Lower lobe of right lung (tissue), 2 donors: ENCODE measurements around the gene KCNQ4. TPM values are rescaled to one million over a fixed set of nuclear protein-coding genes. Genes with fewer than 3 reads are reported as not detected.

Experiments
- ATAC-seq, 2 donors: fragments of 200-7000 bp; cut with Tn5 transposase; one replicate each; pipeline ENCODE4 v1.9.1; 2020 to 2022; ENCODE audit warnings: mild to moderate bottlenecking in 2 of 2, moderate library complexity in 2 of 2
- DNase-seq: peaks from one replicate; pipeline ENCODE4 v3.0.0-alpha.2; 2020
- H3K27ac ChIP-seq: fragments of 200-600 bp; one replicate; pipeline ENCODE4 v1.8.0; 2022
- H3K27me3 ChIP-seq: fragments of 200-600 bp; one replicate; pipeline ENCODE4 v1.8.0; 2022; ENCODE audit warnings: low read depth
- H3K36me3 ChIP-seq: fragments of 200-600 bp; one replicate; pipeline ENCODE4 v1.8.0; 2022; ENCODE audit warnings: mild to moderate bottlenecking
- H3K4me1 ChIP-seq: fragments of 200-600 bp; one replicate; pipeline ENCODE4 v1.8.0; 2022
- H3K4me3 ChIP-seq: fragments of 200-600 bp; one replicate; pipeline ENCODE4 v1.8.0; 2022; ENCODE audit warnings: mild to moderate bottlenecking
- H3K9me3 ChIP-seq: fragments of 200-600 bp; one replicate; pipeline ENCODE4 v1.8.0; 2022
- CTCF ChIP-seq: fragments of 200-600 bp; IDR thresholded peaks from one replicate; pipeline ENCODE4 v1.8.0; 2022; ENCODE audit warnings: antibody characterized with exemption, mild to moderate bottlenecking
- intact Hi-C: fragments of 100-400 bp; cut with DNase I; formaldehyde crosslinking; loops from one replicate; pipeline ENCODE4 v1.11.0; 2022
- total RNA-seq: library from RNA; stranded (reverse); fragmentation: NEBNext Ultra II Directional; extraction: Animal tissue kit (Norgen Biotek cat#: 25700); gene quantifications from one replicate; pipeline ENCODE4 v1.2.1, GENCODE V29; 2021
- donor health status: DM: no; HTN: yes; CAD: no; lungs with severe emphysema.

The KCNQ4 gene
- total RNA-seq, 1 donor from 2014 or later, result 0.89 TPM

DNA sequence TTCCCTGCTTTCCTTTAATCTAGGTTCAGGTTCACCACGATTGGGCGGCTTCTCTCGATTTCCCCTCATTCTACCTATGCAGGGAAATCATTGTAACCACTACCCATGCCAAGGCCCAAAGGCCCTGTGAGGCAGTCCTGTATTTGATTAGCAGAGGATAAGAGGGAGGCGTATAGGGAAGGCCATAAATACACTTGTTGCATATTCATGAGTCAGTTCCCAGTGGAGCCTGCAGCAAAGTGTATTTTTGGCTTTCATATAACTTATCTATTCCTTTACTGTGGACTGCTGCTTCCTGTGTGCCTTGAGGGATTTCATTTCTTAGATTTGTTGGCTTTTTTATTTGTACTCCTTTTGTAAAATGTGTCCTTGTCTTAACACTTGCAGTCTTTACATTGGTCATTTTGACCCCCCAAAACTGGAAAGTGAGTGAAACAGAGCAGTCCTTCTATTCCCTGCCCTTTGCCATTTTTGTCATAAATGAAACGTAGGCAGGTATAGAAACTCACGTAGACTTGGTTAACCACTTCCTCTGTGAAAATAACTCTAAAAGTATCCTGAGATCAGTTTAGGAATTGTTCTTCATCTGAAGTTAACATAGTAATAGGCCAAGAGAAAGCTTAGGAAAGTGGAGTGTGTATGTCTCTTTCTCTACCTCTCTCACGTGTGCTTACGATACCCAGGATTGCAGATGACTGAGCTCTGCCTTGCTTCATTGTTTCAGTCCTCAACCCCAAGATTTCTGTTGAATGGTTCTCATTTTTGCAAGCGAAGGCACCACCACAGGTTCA lies 19.6 kb upstream of the KCNQ4 start:
- DNase-seq, result no peak
- Histone ChIP-seq H3K27ac (no peak overlapping the region), H3K9me3 (no peaks in the 10 kb centered on the region), H3K4me3 (no peak overlapping the region), H3K36me3 (peaks cover 99% of the 10 kb centered on the region), H3K4me1 (no peaks in the 10 kb centered on the region), H3K27me3 (no peaks in the 10 kb centered on the region)
- no peak for ATAC-seq
- TF ChIP-seq CTCF, result no peak
- intact Hi-C loops, result no loop called here

DNA sequence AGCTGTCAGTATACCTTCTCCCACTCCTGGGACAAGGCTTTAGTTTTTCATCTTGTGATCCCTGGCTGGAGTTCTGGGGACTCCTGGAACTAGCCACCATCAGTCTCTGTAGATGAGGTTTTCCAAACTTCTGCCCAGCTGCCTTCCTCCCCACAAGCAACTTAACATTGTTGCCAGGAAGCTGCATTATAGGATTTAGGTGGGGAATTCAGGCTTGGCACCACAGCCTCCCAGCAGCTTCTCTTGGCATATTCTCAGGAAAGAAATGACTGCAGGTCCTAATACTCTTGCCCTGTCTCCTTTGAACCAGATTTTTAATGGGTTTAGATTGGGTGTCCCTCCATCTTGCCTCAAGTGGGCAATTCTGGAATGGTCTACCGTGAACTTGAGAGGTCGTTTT lies 18.6 kb upstream of the KCNQ4 start:
- Histone ChIP-seq H3K9me3 (no peaks in the 10 kb centered on the region), H3K27ac (no peak overlapping the region), H3K27me3 (no peaks in the 10 kb centered on the region), H3K4me1 (no peaks in the 10 kb centered on the region), H3K36me3 (peaks cover 99% of the 10 kb centered on the region), H3K4me3 (no peak overlapping the region)
- TF ChIP-seq CTCF, result no peak
- no peak for DNase-seq
- intact Hi-C loops, result no loop called here
- ATAC-seq, result no peak

DNA sequence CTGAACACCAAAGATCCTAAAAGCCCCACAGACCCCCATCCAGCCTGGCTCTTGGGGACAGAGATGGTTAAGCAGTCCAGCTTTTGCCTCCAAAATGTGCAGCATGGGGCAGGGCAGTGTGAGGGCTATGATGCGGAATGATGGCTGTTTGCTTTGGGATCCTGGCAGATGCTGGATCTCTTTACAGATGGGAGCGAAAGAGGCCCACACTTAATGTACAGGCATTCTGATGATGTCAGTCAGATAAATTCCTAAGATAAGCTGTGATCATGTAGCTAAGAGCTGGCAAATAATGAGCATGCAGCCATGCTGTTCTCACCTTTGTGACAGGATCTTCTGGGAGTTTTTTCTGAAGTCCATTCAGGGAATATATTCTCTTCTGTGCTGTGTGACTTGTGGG lies 17.6 kb upstream of the KCNQ4 start:
- H3K27me3 ChIP-seq, result no peaks in the 10 kb centered on the region
- H3K36me3 ChIP-seq, result peaks cover 99% of the 10 kb centered on the region
- DNase-seq (no peak), ATAC-seq (no peak)
- no peaks in the 10 kb centered on the region for H3K9me3 ChIP-seq
- no peak for TF ChIP-seq CTCF
- H3K4me1 ChIP-seq, result no peaks in the 10 kb centered on the region
- no peak overlapping the region for H3K27ac ChIP-seq
- intact Hi-C loops, result no loop called here
- H3K4me3 ChIP-seq, result no peak overlapping the region

GRCh38 chr1:40766560-40766959 lies 17.0 kb upstream of the KCNQ4 start:
- ATAC-seq, result no peak
- intact Hi-C loops, result no loop called here
- Histone ChIP-seq H3K4me3 (no peak overlapping the region), H3K27ac (no peak overlapping the region), H3K4me1 (no peaks in the 10 kb centered on the region), H3K9me3 (no peaks in the 10 kb centered on the region), H3K36me3 (peaks cover 99% of the 10 kb centered on the region), H3K27me3 (no peaks in the 10 kb centered on the region)
- no peak for TF ChIP-seq CTCF
- DNase-seq, result no peak

GRCh38 chr1:40768146-40768990 lies 15.2 kb upstream of the KCNQ4 start:
- intact Hi-C loops, result no loop called here
- Histone ChIP-seq H3K27ac (no peak overlapping the region), H3K36me3 (peaks cover 92% of the 10 kb centered on the region), H3K4me3 (no peak overlapping the region), H3K9me3 (no peaks in the 10 kb centered on the region), H3K27me3 (no peaks in the 10 kb centered on the region), H3K4me1 (no peaks in the 10 kb centered on the region)
- ATAC-seq (no peak), DNase-seq (no peak)
- no peak for TF ChIP-seq CTCF
